Activated naive CD8-positive, alpha-beta T cell treated with anti-CD3 and anti-CD28 coated beads, Interleukin-2, amount 10 ng/mL, durations not matched to agents 7 days and 5 days (primary cell): ENCODE measurements around the gene SLC1A2. TPM values are rescaled to one million over a fixed set of nuclear protein-coding genes. Genes with fewer than 3 reads are reported as not detected.

Experiments
- ATAC-seq: fragments of 150-1000 bp; cut with Tn5 transposase; one replicate; pipeline ENCODE4 v1.10.0; 2021; ENCODE audit warnings: low read depth, moderate library complexity
- POLR2A ChIA-PET: fragments of 350-600 bp; sonication (Branson Sonifier 250); formaldehyde crosslinking; loops from one replicate; lab custom pipeline; 2021; ENCODE audit warnings: antibody characterized with exemption; lab: Charles Lee
- DNase-seq: peaks from one replicate; pipeline ENCODE4 v3.0.0; 2021
- H3K27ac Mint-ChIP-seq: one replicate; pipeline ENCODE4 v1.8.0; 2022; ENCODE audit warnings: mild to moderate bottlenecking, mixed read lengths
- H3K27me3 Mint-ChIP-seq: one replicate; pipeline ENCODE4 v1.8.0; 2022; ENCODE audit warnings: mild to moderate bottlenecking, moderate library complexity, mixed read lengths
- H3K36me3 Mint-ChIP-seq: one replicate; pipeline ENCODE4 v1.8.0; 2021; ENCODE audit warnings: mild to moderate bottlenecking, mixed read lengths
- H3K4me1 Mint-ChIP-seq: one replicate; pipeline ENCODE4 v1.8.0; 2021; ENCODE audit warnings: mixed read lengths
- H3K4me3 Mint-ChIP-seq: one replicate; pipeline ENCODE4 v1.8.0; 2022; ENCODE audit warnings: mild to moderate bottlenecking, moderate library complexity, mixed read lengths
- H3K9me3 Mint-ChIP-seq: one replicate; pipeline ENCODE4 v1.8.0; 2021; ENCODE audit warnings: mixed read lengths
- total RNA-seq, 2 experiments: library from RNA; stranded (reverse); gene quantifications; one replicate each; pipeline ENCODE4 v1.2.3, GENCODE V29; 2021

The SLC1A2 gene
- total RNA-seq, 2 experiments from 2014 or later = not detected

DNA sequence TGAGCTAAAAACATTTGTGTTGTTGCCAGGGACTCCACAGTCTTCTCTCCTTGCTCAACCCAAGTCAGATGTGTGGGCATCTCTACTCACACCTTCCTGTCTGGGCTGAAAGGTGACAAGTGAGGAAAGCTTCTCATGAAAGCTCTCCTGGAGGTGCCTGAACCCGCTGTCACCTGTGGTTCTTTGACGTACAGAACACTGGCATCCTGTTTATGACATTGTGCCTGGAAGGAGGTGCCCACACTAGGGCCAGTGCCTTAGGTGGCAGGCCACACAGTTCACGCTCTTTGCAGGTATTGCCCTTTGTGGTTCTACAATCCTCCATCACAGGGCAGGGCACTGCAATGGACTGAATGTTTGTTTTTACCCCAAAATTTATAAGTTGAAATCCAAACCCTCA, 171.9 kb downstream of the SLC1A2 start:
- H3K4me1 Mint-ChIP-seq = peaks cover 43% of the 10 kb centered on the region

DNA sequence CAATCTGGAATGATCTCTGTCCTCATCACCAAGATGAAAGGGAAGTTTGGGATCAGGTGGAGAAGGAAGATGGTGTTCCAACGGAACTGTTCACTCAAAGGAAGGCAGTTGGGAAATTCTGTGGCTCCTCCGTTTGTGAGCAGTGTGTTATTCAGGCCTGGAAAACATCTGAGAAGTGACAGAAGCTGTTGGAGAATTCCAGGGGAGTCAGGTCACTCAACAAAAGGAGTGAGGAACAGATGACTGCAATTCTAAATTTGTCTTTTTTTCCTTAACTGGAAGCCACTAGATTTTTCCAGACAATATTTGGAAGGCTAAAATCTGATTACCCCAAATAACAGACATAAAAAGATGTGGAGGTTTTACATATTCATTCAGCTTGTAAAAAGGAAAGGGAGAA, 172.6 kb downstream of the SLC1A2 start:
- DNase-seq = no peak
- Mint-ChIP-seq H3K4me3 (no peak overlapping the region), H3K27me3 (no peaks in the 10 kb centered on the region)

More for the DNA sequence above, 171.9 kb downstream of the SLC1A2 start:
- H3K27me3 Mint-ChIP-seq = no peaks in the 10 kb centered on the region
- POLR2A ChIA-PET = interaction anchor here (0.5 to 1.0 kb wide), 4 partner anchors 9 to 248 kb away, joined by 3 read pairs; no protein-coding TSS in a partner anchor
- H3K9me3 Mint-ChIP-seq = peaks cover 8% of the 10 kb centered on the region
- ATAC-seq (peak; percentile 78), DNase-seq (no peak)
- H3K4me3 Mint-ChIP-seq = peak overlapping the region; percentile 61
- H3K36me3 Mint-ChIP-seq = peaks cover 15% of the 10 kb centered on the region
- peak overlapping the region; percentile 84 for H3K27ac Mint-ChIP-seq

GRCh38 chr11:35245786-35246185, 173.6 kb downstream of the SLC1A2 start:
- peaks cover 52% of the 10 kb centered on the region for H3K4me1 Mint-ChIP-seq
- DNase-seq (no peak), ATAC-seq (no peak)
- POLR2A ChIA-PET = no interaction called here
- H3K27me3 Mint-ChIP-seq = no peaks in the 10 kb centered on the region
- no peak overlapping the region for H3K4me3 Mint-ChIP-seq
- no peak overlapping the region for H3K27ac Mint-ChIP-seq
- peaks cover 7% of the 10 kb centered on the region for H3K9me3 Mint-ChIP-seq
- peaks cover 18% of the 10 kb centered on the region for H3K36me3 Mint-ChIP-seq

More for the DNA sequence above, 172.6 kb downstream of the SLC1A2 start:
- H3K4me1 Mint-ChIP-seq = peaks cover 46% of the 10 kb centered on the region
- POLR2A ChIA-PET = interaction anchor here (0.7 to 1.0 kb wide), 3 partner anchors 10 to 107 kb away, joined by 3 read pairs; no protein-coding TSS in a partner anchor
- peaks cover 7% of the 10 kb centered on the region for H3K9me3 Mint-ChIP-seq
- peaks cover 15% of the 10 kb centered on the region for H3K36me3 Mint-ChIP-seq
- H3K27ac Mint-ChIP-seq = peak overlapping the region; percentile 54
- ATAC-seq = no peak

- ATAC-seq (no peak), DNase-seq (no peak)
- no peak overlapping the region for H3K4me3 Mint-ChIP-seq
- H3K9me3 Mint-ChIP-seq = peaks cover 4% of the 10 kb centered on the region
- H3K4me1 Mint-ChIP-seq = peaks cover 49% of the 10 kb centered on the region
- POLR2A ChIA-PET = no interaction called here
- no peak overlapping the region for H3K27ac Mint-ChIP-seq
- peaks cover 18% of the 10 kb centered on the region for H3K36me3 Mint-ChIP-seq
- peaks cover 1% of the 10 kb centered on the region for H3K27me3 Mint-ChIP-seq
Measured at GRCh38 chr11:35245056-35245455, 174.3 kb downstream of the SLC1A2 start.

- Mint-ChIP-seq H3K9me3 (peaks cover 4% of the 10 kb centered on the region), H3K4me3 (no peak overlapping the region), H3K36me3 (peaks cover 18% of the 10 kb centered on the region), H3K27ac (no peak overlapping the region), H3K4me1 (peaks cover 53% of the 10 kb centered on the region), H3K27me3 (peaks cover 2% of the 10 kb centered on the region)
- POLR2A ChIA-PET = interaction anchor here (0.7 kb wide), 1 partner anchor 183 kb away, joined by 3 read pairs; no protein-coding TSS in a partner anchor
- ATAC-seq (no peak), DNase-seq (no peak)
Measured at GRCh38 chr11:35243774-35244173, 175.6 kb downstream of the SLC1A2 start.

DNA sequence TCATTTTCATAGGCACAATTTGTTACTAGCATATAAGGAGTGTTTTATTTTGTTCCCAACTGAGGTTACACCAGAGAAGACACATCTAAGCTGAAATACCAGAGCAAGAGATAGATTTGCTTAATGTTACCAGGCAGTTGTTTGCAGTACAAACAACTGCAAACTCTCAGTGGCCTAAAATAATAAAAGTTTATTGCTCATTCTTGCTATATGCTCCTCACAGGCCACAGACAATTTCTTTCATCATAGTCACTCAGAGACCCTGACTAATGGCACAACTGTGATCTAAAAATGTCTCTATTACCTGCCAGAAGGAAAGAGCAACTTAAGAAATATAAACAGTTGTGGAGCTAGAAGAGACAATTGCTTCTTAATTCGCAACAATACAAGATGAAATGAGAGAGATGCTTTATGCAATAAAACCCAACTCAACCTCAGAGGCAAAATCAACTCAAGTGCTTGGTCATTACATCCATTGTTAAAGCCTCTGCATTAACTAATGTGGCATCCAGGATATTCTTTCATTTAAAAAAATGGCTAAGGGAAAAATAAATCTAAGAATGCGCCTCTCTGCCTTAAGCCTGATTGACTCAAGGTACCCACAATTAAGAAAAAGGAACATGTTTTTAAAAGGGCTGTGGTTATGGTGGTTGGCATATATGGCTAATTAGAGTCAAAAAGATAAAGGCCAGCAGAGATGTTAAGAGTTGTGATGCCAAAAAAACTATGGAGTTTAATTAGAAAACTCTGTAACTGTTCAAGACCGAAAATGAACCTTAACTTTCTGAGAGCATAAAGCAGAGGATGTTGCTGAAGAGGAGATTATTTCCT, 176.7 kb downstream of the SLC1A2 start:
- POLR2A ChIA-PET = interaction anchor here (0.7 kb wide), 1 partner anchor 15 kb away, joined by 3 read pairs; no protein-coding TSS in a partner anchor
- ATAC-seq (no peak), DNase-seq (no peak)
- peaks cover 55% of the 10 kb centered on the region for H3K4me1 Mint-ChIP-seq
- peak overlapping the region; percentile 19 for H3K4me3 Mint-ChIP-seq
- H3K27ac Mint-ChIP-seq = peak overlapping the region; percentile 44
- peaks cover 2% of the 10 kb centered on the region for H3K27me3 Mint-ChIP-seq
- peaks cover 16% of the 10 kb centered on the region for H3K36me3 Mint-ChIP-seq
- H3K9me3 Mint-ChIP-seq = peaks cover 3% of the 10 kb centered on the region

GRCh38 chr11:35241531-35241930, 177.8 kb downstream of the SLC1A2 start:
- H3K27me3 Mint-ChIP-seq = peaks cover 2% of the 10 kb centered on the region
- POLR2A ChIA-PET = interaction anchor here (0.6 kb wide), 1 partner anchor 78 kb away, joined by 4 read pairs; no protein-coding TSS in a partner anchor
- peaks cover 16% of the 10 kb centered on the region for H3K36me3 Mint-ChIP-seq
- H3K27ac Mint-ChIP-seq = no peak overlapping the region
- H3K4me3 Mint-ChIP-seq = no peak overlapping the region
- no peak for ATAC-seq
- H3K9me3 Mint-ChIP-seq = peaks cover 3% of the 10 kb centered on the region
- peaks cover 53% of the 10 kb centered on the region for H3K4me1 Mint-ChIP-seq
- no peak for DNase-seq

DNA sequence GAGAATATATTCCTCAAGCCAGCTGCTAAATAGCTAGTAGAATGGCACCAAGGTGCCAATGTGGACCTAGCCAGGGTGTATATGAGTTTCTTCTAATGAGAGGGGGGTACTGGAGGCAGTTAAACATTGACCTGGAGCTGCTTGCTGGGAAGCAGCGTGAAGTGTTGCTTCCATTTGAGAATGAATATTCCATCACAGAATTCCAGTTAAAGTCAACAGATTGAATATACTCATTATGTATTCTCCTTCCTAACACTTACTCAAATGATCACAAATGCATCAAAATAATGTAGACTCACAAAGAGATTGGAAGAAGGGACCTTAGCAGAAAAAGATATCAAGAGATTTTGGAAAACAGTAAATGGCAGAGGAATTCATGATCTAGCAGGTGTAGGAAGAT, 178.3 kb downstream of the SLC1A2 start:
- ATAC-seq = no peak
- Mint-ChIP-seq H3K27me3 (peaks cover 2% of the 10 kb centered on the region), H3K4me1 (peaks cover 53% of the 10 kb centered on the region), H3K36me3 (peaks cover 13% of the 10 kb centered on the region), H3K27ac (no peak overlapping the region), H3K9me3 (peaks cover 3% of the 10 kb centered on the region), H3K4me3 (no peak overlapping the region)
- DNase-seq = no peak
- POLR2A ChIA-PET = no interaction called here

GRCh38 chr11:35239471-35240075, 179.8 kb downstream of the SLC1A2 start:
- Mint-ChIP-seq H3K27ac (no peak overlapping the region), H3K4me1 (peaks cover 65% of the 10 kb centered on the region), H3K4me3 (no peak overlapping the region), H3K27me3 (peaks cover 2% of the 10 kb centered on the region), H3K36me3 (peaks cover 17% of the 10 kb centered on the region), H3K9me3 (peaks cover 5% of the 10 kb centered on the region)
- no peak for ATAC-seq
- no peak for DNase-seq
- POLR2A ChIA-PET = interaction anchor here (0.6 kb wide), 1 partner anchor 21 kb away, joined by 3 read pairs; no protein-coding TSS in a partner anchor

DNA sequence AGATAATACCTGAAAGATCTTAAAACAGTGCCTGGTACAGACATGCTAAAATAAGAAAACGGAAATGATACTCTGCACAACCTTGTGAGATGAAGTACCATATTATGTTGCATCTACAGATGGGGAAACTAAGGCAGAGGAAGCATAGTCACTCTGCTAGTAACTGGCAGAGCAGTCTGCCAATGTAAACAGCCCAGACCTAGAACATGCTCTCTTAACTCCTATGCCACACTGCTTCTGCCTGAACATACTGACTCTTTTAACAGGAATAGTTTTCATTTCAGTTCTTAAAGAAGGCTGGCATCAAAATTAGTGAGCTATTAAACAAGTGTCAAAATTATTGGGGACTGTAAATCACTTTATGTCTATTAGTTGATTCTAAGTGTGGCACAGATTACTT, 180.5 kb downstream of the SLC1A2 start:
- peaks cover 2% of the 10 kb centered on the region for H3K27me3 Mint-ChIP-seq
- H3K27ac Mint-ChIP-seq = no peak overlapping the region
- peaks cover 18% of the 10 kb centered on the region for H3K36me3 Mint-ChIP-seq
- peaks cover 4% of the 10 kb centered on the region for H3K9me3 Mint-ChIP-seq
- H3K4me3 Mint-ChIP-seq = no peak overlapping the region
- peaks cover 60% of the 10 kb centered on the region for H3K4me1 Mint-ChIP-seq
- DNase-seq = no peak
- no peak for ATAC-seq
- POLR2A ChIA-PET = no interaction called here

- Mint-ChIP-seq H3K4me1 (peaks cover 63% of the 10 kb centered on the region), H3K36me3 (peaks cover 23% of the 10 kb centered on the region), H3K27me3 (peaks cover 2% of the 10 kb centered on the region), H3K9me3 (peaks cover 6% of the 10 kb centered on the region), H3K4me3 (no peak overlapping the region), H3K27ac (peak overlapping the region; percentile 74)
- no peak for ATAC-seq
- DNase-seq = no peak
- POLR2A ChIA-PET = no interaction called here
Measured at GRCh38 chr11:35237860-35238715, 181.3 kb downstream of the SLC1A2 start.

DNA sequence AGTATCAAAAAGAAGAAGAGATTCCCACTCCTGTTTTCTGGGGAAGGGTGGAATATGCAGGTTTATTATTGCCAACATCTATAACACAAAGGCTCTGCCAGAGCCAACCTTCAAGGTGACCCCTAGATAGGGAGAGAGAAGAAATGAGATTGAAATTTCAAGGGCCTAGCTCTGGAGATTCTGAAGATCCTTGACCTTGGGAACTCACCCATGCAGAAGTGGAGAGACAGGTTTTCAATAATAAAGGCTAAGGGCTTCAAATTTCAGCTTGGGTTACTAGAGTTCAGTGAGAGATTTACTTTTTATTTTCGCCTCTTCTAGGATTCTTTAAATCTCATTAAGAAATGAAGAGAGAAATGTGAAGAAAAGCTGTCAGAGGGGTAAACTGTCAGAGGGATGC, 182.0 kb downstream of the SLC1A2 start:
- peaks cover 28% of the 10 kb centered on the region for H3K36me3 Mint-ChIP-seq
- H3K27me3 Mint-ChIP-seq = peaks cover 2% of the 10 kb centered on the region
- no peak for ATAC-seq
- peaks cover 8% of the 10 kb centered on the region for H3K9me3 Mint-ChIP-seq
- POLR2A ChIA-PET = interaction anchor here (0.9 kb wide), 1 partner anchor 74 kb away, joined by 3 read pairs; no protein-coding TSS in a partner anchor
- no peak overlapping the region for H3K27ac Mint-ChIP-seq
- H3K4me3 Mint-ChIP-seq = no peak overlapping the region
- DNase-seq = no peak
- H3K4me1 Mint-ChIP-seq = peaks cover 55% of the 10 kb centered on the region

- H3K27ac Mint-ChIP-seq = peak overlapping the region; percentile 74
- peak overlapping the region; percentile 58 for H3K4me3 Mint-ChIP-seq
- DNase-seq (no peak), ATAC-seq (no peak)
- peaks cover 2% of the 10 kb centered on the region for H3K27me3 Mint-ChIP-seq
- peaks cover 35% of the 10 kb centered on the region for H3K36me3 Mint-ChIP-seq
- POLR2A ChIA-PET = interaction anchor here (0.9 to 1.2 kb wide), 3 partner anchors 73 to 321 kb away, joined by 3 read pairs; partner anchors contain the start of gene APIP
- H3K4me1 Mint-ChIP-seq = peaks cover 50% of the 10 kb centered on the region
- peaks cover 8% of the 10 kb centered on the region for H3K9me3 Mint-ChIP-seq
Measured at GRCh38 chr11:35236667-35237003, 182.7 kb downstream of the SLC1A2 start.
